Ovary (tissue), 9 donors: Measurements from ENCODE around the gene GRIK3. TPM values are rescaled to one million over a fixed set of nuclear protein-coding genes. Genes with fewer than 3 reads are reported as not detected.

Source experiments
- DNase-seq, 5 donors: peaks; one replicate each; pipeline ENCODE4 v3.0.0-alpha.2; 2019 to 2020
- H3K27ac ChIP-seq, 2 donors: fragments of 200-600 bp; one replicate each; pipeline versions ENCODE4 v1.5.1 to v1.8.0; 2019 to 2022
- H3K27me3 ChIP-seq: fragments of 200-600 bp; one replicate; pipeline ENCODE4 v1.8.0; 2022
- H3K36me3 ChIP-seq: fragments of 200-600 bp; sonication (generic); one replicate; pipeline ENCODE4 v1.5.1; 2019
- H3K4me1 ChIP-seq: one replicate; pipeline ENCODE4 v1.8.1; 2013; ENCODE audit warnings: mild to moderate bottlenecking, moderate library complexity; ENCODE audit not compliant: insufficient read depth
- H3K4me3 ChIP-seq: fragments of 200-600 bp; sonication (generic); one replicate; pipeline ENCODE4 v1.5.1; 2017
- H3K9me3 ChIP-seq, 2 donors: fragments of 200-600 bp in 1 of 2; sonication (generic) in 1 of 2; one replicate each; pipeline versions ENCODE4 v1.5.1 to v1.8.1; 2013 to 2019; ENCODE audit warnings: mild to moderate bottlenecking in 1 of 2, moderate library complexity in 1 of 2
- EP300 ChIP-seq: sonication (generic); formaldehyde crosslinking; IDR thresholded peaks from one replicate; pipeline ENCODE4 v1.6.1; 2017; ENCODE audit warnings: antibody characterized with exemption
- POLR2A ChIP-seq: fragments of 450-650 bp; IDR thresholded peaks from one replicate; pipeline ENCODE4 v1.6.1; 2017; ENCODE audit warnings: antibody characterized with exemption, mild to moderate bottlenecking, moderate library complexity
- WGBS, 3 donors: extraction: QIAGEN DNeasy Blood & Tissue Kit in 1 of 3; methylation state at CpG; one replicate each; pipeline versions ENCODE4 v1.1.5 to v1.1.7; 2013 to 2017; 5-methylcytosine and 5-hydroxymethylcytosine counted together
- intact Hi-C, 4 donors: fragments of 100-400 bp; cut with DNase I; formaldehyde crosslinking; loops; one replicate each; pipeline versions ENCODE4 v1.11.0 to v1.15.1; 2022 to 2023
- polyA plus RNA-seq, 2 donors: library from polyadenylated mRNA; stranded (reverse); fragments of 200-250 nt in 1 of 2; fragments of 350-450 nt in 1 of 2; fragmentation: Illumina TruSeq in 1 of 2; extraction: RNeasy Lipid Tissue Mini Kit (QIAGEN cat#74804) in 1 of 2; gene quantifications; one replicate each; pipeline ENCODE4 v1.2.3, GENCODE V29; 2013 to 2014
- total RNA-seq, 7 donors: library from RNA; depleted of rRNA in 2 of 7; stranded (reverse); fragments of >200 nt in 2 of 7; fragmentation: NEBNext Ultra II Directional in 3 of 7; extraction: Animal tissue kit (Norgen Biotek cat#: 25700) in 3 of 7; gene quantifications; one replicate each; pipeline versions ENCODE4 v1.1.0 to v1.2.4, GENCODE V29; 2016 to 2023
- TF ChIP-seq, protein P1 (sequence below), 3 donors: fragments of 450-650 bp in 2 of 3; fragments of 200-600 bp in 1 of 3; IDR thresholded peaks; one replicate each; pipeline versions ENCODE4 v1.5.1 to v1.8.0; 2016 to 2022; ENCODE audit warnings: antibody characterized with exemption in 3 of 3, mild to moderate bottlenecking in 1 of 3
- donor health status: DM: no; HTN: no; CAD: no; lungs with moderate emphysema.
- donor health status: DM: no; HTN: no; CAD: no.
- donor health status: Bipolar disorder and iron deficiency.
- donor health status: DM: yes; HTN: yes; CAD: no.
- donor health status: DM: no; HTN: no; CAD: no.
- donor health status: DM: yes; HTN: yes; CAD: no.

Gene GRIK3
- total and polyA plus RNA-seq, 9 donors: 0.11 to 0.97 (median 0.32) TPM; not detected in 2

DNA sequence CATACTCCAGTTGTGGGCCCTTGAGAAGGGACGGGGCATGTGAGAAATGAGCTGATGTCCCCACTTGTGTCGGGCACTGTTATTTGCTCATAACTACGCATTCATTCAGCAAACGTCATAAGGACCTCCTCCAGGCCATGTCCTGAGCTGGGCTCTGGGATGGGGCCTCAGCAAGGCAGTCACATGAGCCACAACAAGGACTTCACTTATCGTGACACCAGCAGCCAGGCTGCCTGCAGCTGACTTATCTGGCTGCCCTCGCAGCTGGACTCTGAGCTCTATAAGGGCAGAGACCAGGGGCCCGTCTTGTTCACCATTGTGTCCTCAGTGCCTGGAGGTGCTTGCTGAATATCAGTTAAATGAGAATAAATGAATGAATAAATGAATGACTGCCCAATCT lies 37.5 kb upstream of the GRIK3 start:
- intact Hi-C loops: no loop called here
- 49 to 60% (median 52%) methylated on average over 7 of the region's 7 CpGs for WGBS, 3 donors
- H3K36me3 ChIP-seq: no peaks in the 10 kb centered on the region
- H3K4me3 ChIP-seq: no peak overlapping the region
- no peak overlapping the region for H3K27ac ChIP-seq
- H3K9me3 ChIP-seq: no peaks in the 10 kb centered on the region
- H3K4me1 ChIP-seq: no peaks in the 10 kb centered on the region
- TF ChIP-seq EP300: no peak
- TF ChIP-seq, protein P1, sequence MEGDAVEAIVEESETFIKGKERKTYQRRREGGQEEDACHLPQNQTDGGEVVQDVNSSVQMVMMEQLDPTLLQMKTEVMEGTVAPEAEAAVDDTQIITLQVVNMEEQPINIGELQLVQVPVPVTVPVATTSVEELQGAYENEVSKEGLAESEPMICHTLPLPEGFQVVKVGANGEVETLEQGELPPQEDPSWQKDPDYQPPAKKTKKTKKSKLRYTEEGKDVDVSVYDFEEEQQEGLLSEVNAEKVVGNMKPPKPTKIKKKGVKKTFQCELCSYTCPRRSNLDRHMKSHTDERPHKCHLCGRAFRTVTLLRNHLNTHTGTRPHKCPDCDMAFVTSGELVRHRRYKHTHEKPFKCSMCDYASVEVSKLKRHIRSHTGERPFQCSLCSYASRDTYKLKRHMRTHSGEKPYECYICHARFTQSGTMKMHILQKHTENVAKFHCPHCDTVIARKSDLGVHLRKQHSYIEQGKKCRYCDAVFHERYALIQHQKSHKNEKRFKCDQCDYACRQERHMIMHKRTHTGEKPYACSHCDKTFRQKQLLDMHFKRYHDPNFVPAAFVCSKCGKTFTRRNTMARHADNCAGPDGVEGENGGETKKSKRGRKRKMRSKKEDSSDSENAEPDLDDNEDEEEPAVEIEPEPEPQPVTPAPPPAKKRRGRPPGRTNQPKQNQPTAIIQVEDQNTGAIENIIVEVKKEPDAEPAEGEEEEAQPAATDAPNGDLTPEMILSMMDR (IDR thresholded peaks at IDR 0.05): no peak
- no peak for TF ChIP-seq POLR2A
- no peak for DNase-seq
- no peaks in the 10 kb centered on the region for H3K27me3 ChIP-seq

DNA sequence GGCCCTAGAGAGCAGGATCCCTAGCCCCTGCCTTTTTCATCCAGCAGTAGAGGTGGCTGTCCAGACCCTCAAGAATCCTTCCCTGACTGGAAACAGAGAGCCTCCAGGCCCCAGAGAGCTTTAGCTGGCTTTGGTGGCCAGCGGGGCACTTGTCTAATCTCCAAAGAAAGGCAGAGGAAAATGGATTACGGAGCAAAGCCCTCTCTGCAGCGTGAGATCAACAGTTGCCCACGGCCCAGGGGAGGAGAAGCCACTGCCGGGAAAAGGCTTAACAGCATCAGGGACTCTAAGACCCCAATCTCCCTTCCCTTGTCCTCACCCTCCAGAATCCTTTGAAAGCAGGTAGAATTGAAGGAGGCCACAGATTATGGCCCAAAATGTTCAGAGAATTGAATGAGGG lies 35.8 kb upstream of the GRIK3 start:
- intact Hi-C loops: no loop called here
- Histone ChIP-seq H3K27ac (no peak overlapping the region), H3K36me3 (no peaks in the 10 kb centered on the region), H3K4me1 (no peaks in the 10 kb centered on the region), H3K27me3 (no peaks in the 10 kb centered on the region), H3K4me3 (no peak overlapping the region), H3K9me3 (no peaks in the 10 kb centered on the region)
- no peak for DNase-seq
- no peak for TF ChIP-seq EP300
- no peak for TF ChIP-seq POLR2A
- TF ChIP-seq, protein P1 (IDR thresholded peaks at IDR 0.05): no peak
- WGBS, 3 donors: 70 to 74% (median 74%) methylated on average over 5 of the region's 5 CpGs

DNA sequence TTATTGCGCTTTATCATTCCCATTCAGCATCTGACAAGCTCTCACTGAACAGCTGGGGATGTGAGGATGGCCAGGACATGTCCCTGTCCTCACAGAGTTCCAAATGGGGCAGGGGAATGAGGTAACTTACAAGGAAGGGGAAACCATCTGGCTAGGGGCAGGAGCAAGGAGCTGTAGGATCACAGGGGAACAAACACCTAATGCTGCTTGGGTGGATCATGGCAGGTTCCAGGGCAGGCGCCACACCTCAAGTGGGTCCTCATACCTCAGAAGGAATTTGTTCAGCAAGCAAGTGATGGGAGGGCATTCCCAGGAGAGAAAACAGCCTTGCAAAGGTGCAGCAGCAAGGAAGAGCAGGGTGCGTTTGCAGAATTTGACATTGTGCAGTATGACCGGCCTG lies 35.1 kb upstream of the GRIK3 start:
- Histone ChIP-seq H3K27me3 (no peaks in the 10 kb centered on the region), H3K9me3 (no peaks in the 10 kb centered on the region), H3K4me3 (no peak overlapping the region), H3K4me1 (no peaks in the 10 kb centered on the region), H3K27ac (no peak overlapping the region), H3K36me3 (no peaks in the 10 kb centered on the region)
- intact Hi-C loops: no loop called here
- no peak for DNase-seq
- no peak for TF ChIP-seq EP300
- no peak for TF ChIP-seq POLR2A
- TF ChIP-seq, protein P1 (IDR thresholded peaks at IDR 0.05): no peak
- WGBS, 3 donors: 72 to 80% (median 74%) methylated on average over 4 of the region's 4 CpGs

DNA sequence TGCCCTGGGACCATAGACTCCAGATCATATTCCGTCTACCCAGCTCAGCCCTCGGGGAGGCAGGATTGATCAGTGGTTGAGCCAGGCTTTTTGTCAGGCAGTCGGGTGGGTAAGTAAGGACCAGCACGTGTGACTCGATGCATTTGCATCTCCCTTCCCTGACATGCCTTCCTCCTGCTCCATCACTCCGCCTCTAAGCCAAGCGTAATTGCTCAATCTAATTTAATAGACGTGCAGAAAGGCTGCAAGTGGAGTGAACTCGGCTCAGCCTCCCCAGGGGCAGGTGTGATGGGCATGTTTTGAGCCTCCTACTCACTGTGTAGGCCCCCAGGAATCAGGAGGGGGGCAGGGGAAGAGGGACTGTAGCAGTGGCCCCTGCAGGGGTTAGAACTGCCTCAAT lies 34.6 kb upstream of the GRIK3 start:
- Histone ChIP-seq H3K27me3 (no peaks in the 10 kb centered on the region), H3K4me3 (no peak overlapping the region), H3K36me3 (no peaks in the 10 kb centered on the region), H3K27ac (no peak overlapping the region), H3K9me3 (no peaks in the 10 kb centered on the region), H3K4me1 (no peaks in the 10 kb centered on the region)
- DNase-seq: no peak
- intact Hi-C loops: no loop called here
- TF ChIP-seq POLR2A (no peak), EP300 (no peak)
- TF ChIP-seq, protein P1 (IDR thresholded peaks at IDR 0.05): no peak
- WGBS, 3 donors: 35 to 46% (median 44%) methylated on average over 9 of the region's 9 CpGs

DNA sequence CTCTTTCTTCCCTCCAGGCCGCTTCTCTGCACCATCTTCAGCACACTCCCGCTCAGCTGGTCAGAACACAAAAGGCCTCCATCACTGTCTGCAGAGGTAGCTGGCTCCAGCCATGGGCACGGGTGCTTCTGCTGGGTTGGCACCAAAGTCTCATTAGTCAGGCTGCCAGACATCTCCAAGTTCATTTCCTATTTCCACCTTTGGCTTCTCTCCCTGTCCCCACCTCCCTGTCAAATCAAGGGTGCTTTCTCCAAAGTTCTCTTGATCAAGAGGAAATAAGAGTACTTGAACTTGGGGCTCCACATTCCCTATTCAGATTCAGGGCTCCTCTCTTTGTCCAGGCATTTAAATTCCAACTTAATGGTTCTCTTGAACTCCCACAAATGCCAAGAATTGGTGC lies 33.9 kb upstream of the GRIK3 start:
- Histone ChIP-seq H3K27ac (no peak overlapping the region), H3K4me3 (no peak overlapping the region), H3K27me3 (no peaks in the 10 kb centered on the region), H3K36me3 (no peaks in the 10 kb centered on the region), H3K9me3 (no peaks in the 10 kb centered on the region), H3K4me1 (no peaks in the 10 kb centered on the region)
- DNase-seq: no peak
- 72 to 82% (median 79%) methylated on average over 3 of the region's 3 CpGs for WGBS, 3 donors
- TF ChIP-seq, protein P1 (IDR thresholded peaks at IDR 0.05): no peak
- intact Hi-C loops: no loop called here
